HG03045 (cell line): Measurements from ENCODE around the gene DISC1.

Experiments used
- ATAC-seq: cut with Tn5 transposase; IDR thresholded peaks from one replicate; pipeline ENCODE4 v1.9.1; 2021; ENCODE audit warnings: mild to moderate bottlenecking, moderate library complexity; ENCODE audit not compliant: unreplicated experiment

Gene DISC1

GRCh38 chr1:231972111-231972445 is 345.5 kb downstream of the DISC1 start:
- no peak for ATAC-seq

- ATAC-seq = no peak
Observed at GRCh38 chr1:231973830-231974229, 347.2 kb downstream of the DISC1 start.

- no peak for ATAC-seq
Observed at GRCh38 chr1:231976231-231976630, 349.6 kb downstream of the DISC1 start.

GRCh38 chr1:231981675-231982074 is 355.1 kb downstream of the DISC1 start:
- no peak for ATAC-seq

- ATAC-seq = no peak
Observed at GRCh38 chr1:231982871-231983587, 356.4 kb downstream of the DISC1 start.

- no peak for ATAC-seq
Observed at GRCh38 chr1:231983588-231984193, 357.1 kb downstream of the DISC1 start.

GRCh38 chr1:231985296-231986023 is 358.9 kb downstream of the DISC1 start:
- ATAC-seq = no peak

GRCh38 chr1:231986631-231987336 is 360.2 kb downstream of the DISC1 start:
- ATAC-seq = no peak

- no peak for ATAC-seq
Observed at GRCh38 chr1:231990388-231990787, 363.8 kb downstream of the DISC1 start.

- ATAC-seq = no peak
Observed at GRCh38 chr1:231991231-231991630, 364.6 kb downstream of the DISC1 start.

- no peak for ATAC-seq
Observed at GRCh38 chr1:231993968-231994455, 367.4 kb downstream of the DISC1 start.

- no peak for ATAC-seq
Observed at GRCh38 chr1:231998791-231999190, 372.2 kb downstream of the DISC1 start.

- ATAC-seq = no peak
Observed at GRCh38 chr1:232005300-232005699, 378.7 kb downstream of the DISC1 start.

GRCh38 chr1:232009741-232010140 is 383.2 kb downstream of the DISC1 start:
- no peak for ATAC-seq

- no peak for ATAC-seq
Observed at GRCh38 chr1:232011961-232012360, 385.4 kb downstream of the DISC1 start.

- ATAC-seq = no peak
Observed at GRCh38 chr1:232012773-232013386, 386.3 kb downstream of the DISC1 start.

GRCh38 chr1:232014941-232015340 is 388.4 kb downstream of the DISC1 start:
- no peak for ATAC-seq

GRCh38 chr1:232016616-232017015 is 390.0 kb downstream of the DISC1 start:
- ATAC-seq = no peak

- no peak for ATAC-seq
Observed at GRCh38 chr1:232017057-232017456, 390.5 kb downstream of the DISC1 start.

- ATAC-seq = no peak
Observed at GRCh38 chr1:232017759-232018158, 391.2 kb downstream of the DISC1 start.
